ENCODE measurements around the gene RPS15A.
"Not testable (repeated sequence)": the region's sequence is repeated elsewhere in the genome, so short reads cannot be mapped to it uniquely, and the experiment has no call there.

GRCh38 chr16:18774651-18775050, 15.5 kb downstream of the RPS15A start:
- not testable (repeated sequence) for TF ChIP-seq POLR2A, CTCF (IDR thresholded peaks at IDR 0.05)

Measured in thyroid gland (tissue), 4 donors.